ENCODE results near the gene ZKSCAN3.
"Not testable (repeated sequence)": the region's sequence is repeated elsewhere in the genome, so short reads cannot be mapped to it uniquely, and the experiment has no call there.

ZKSCAN3 gene

GRCh38 chr6:28377879-28378278 is 28.1 kb downstream of the ZKSCAN3 start:
- DNase-seq (ENCODE audit: low spot score) = no peak

- DNase-seq (ENCODE audit: low spot score) = no peak
Measured at GRCh38 chr6:28378644-28379043, 28.9 kb downstream of the ZKSCAN3 start.

GRCh38 chr6:28380381-28380780 is 30.6 kb downstream of the ZKSCAN3 start:
- no peak for DNase-seq (ENCODE audit: low spot score)

DNA sequence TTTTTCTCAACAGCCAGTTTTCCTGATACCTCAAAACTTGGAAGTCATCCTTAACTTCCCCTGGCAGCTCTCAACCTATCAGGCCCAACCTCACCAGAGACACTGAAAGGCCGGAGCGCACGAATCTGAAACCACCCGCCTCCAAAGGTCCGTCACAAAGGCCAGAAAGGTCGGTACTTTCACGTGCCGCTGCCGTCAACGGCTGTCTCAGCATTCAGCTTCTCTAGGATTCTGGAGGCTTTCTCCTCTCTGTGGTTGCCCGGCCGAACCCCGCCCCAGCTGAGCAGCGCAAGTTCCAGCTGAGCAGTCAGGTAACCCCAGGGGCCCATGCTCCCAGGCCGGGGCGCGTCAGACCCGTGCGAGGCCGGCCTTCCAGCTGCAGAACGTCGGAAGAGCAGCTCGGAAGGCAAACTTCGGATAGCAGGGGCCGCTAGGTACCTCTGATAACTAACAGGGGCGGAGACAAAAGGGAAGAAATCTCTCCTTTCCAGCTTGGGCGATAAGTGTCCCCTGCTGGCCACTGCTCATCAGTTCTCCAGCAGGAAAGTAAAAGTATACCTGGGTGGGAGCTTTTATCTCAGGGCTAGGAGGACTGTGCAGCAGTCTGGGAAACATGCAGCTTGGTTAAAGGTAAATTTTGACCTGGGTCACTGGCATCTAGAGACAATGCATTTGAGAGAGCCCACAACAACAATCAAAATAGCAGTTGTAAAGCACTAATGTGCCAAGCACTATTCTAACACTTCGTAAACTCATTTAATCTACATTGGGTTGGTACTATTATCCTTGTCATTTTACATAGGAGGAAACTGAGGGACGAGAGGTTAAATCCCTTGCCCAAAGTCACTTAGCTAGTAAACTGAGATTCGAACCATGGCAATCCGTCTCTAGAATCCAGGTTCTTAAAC is 33.7 kb downstream of the ZKSCAN3 start:
- DNase-seq (ENCODE audit: low spot score) = peak; percentile 45

DNA sequence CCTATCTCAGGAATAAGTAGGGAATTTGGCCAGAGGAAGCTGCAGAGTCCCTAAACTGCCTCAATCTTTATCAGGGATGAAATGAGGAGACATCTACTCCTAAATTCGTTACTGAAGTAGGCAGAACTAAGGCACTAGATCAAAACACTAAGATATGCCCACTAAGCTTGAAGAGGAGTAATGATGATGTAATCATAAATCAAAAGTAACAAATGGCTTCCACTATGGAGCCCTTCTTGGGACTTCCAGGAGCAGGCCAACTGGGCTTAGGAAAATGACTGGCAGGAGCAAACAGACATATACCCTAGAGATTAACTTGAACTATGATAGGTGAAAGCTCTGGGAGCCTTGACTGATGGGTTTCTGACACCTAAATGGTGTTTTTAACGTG is 34.4 kb downstream of the ZKSCAN3 start:
- DNase-seq (ENCODE audit: low spot score) = no peak

- no peak for DNase-seq (ENCODE audit: low spot score)
Measured at GRCh38 chr6:28390688-28391087, 40.9 kb downstream of the ZKSCAN3 start.

- DNase-seq (ENCODE audit: low spot score) = peak; percentile 7
Measured at GRCh38 chr6:28393912-28394662, 44.3 kb downstream of the ZKSCAN3 start.

GRCh38 chr6:28395918-28396317 is 46.2 kb downstream of the ZKSCAN3 start:
- no peak for DNase-seq (ENCODE audit: low spot score)

DNA sequence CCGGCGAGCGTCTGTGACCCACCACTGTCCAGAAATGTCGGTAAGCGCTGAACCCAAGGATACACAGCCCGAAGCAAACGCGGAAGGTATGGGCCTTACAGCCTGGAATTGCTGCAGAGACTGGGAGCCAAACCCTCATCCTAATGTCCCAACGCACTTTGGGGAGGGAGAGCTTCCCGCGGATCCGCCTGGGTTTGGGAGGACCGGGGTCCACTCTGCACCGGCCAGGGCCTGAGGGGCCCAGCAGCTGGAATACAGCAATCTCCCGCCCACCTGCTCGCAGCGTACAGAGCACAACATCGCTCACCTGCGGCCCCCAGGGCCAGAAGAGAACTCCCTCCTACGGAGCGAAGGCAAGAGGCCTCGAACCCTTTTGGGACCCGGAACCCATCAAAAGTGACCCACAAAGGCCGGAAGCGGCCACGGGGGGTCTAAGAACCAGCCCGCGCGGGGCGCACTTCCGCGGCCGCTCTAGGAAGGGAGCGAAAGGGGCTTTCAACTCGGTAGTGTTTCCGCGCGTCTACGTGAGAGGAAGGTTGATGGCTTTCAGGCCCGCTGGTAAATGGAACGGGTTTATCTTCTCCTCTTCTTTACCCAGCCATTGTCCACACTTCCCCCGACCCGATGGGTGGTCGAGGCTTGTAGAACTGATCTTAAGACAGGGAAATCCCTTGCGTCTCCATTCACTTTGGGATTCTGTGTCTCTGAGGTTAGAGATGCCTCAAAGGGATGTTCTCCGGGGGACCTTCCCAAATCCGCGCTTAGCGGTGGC is 49.8 kb downstream of the ZKSCAN3 start, which contains the start of gene ZSCAN12:
TSS of gene ZSCAN12 (minus strand) at position 398 of the 772 bp plus-strand sequence. CDS start 1,342 bp downstream, outside the sequence.
- peak; percentile 44 for DNase-seq (ENCODE audit: low spot score)

DNA sequence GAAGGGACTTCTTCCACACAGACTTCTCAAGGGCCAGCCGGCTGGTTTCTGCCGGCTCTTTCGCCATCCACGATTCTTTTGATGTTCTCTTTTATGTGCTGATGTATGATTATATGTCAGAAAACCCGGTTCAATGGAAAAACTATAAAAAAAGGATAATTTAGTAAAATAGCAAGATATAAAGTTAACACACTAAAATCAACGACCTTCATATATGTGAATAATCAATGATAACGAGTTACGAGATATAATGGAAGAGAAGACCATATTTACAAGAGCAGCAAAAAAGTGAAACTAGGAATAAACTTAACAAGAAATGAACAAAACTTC is 50.3 kb downstream of the ZKSCAN3 start:
- no peak for DNase-seq (ENCODE audit: low spot score)

- no peak for DNase-seq (ENCODE audit: low spot score)
Measured at GRCh38 chr6:28401172-28401571, 51.4 kb downstream of the ZKSCAN3 start.

DNA sequence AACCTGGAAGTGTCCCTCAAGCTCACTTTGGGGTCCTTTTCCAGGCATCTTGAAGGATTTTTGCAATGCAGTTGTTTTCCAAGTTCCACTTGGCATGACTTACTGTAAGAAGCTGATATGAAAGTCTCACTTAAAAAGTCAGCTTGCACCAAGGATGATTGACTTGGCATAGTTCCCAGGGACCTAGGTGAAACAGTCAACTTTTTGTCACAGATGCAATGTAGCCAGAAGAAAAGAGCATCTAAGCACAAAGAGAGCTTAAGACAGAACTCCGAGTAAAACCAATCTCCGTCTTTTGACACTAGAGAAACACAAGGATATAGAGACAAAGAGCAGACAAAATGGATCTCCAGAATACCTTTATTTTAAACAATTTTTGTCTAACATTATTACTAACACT is 52.5 kb downstream of the ZKSCAN3 start:
- no peak for DNase-seq (ENCODE audit: low spot score)

DNA sequence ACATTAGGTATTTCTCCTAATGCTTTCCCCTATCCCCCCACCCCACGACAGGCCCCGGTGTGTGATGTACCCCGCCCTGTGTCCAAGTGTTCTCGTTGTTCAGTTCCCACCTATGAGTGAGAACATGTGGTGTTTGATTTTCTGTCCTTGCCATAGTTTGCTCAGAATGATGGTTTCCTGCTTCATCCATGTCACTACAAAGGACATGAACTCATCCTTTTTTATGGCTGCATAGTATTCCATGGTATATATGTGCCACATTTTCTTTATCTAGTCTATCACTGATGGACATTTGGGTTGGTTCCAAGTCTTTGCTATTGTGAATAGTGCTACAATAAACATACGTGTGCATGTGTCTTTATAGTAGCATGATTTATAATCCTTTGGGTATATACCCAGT is 54.2 kb downstream of the ZKSCAN3 start:
- not testable (repeated sequence) for DNase-seq (ENCODE audit: low spot score)

GRCh38 chr6:28407401-28407800 is 57.7 kb downstream of the ZKSCAN3 start:
- no peak for DNase-seq (ENCODE audit: low spot score)

GRCh38 chr6:28408076-28408802 is 58.5 kb downstream of the ZKSCAN3 start:
- DNase-seq (ENCODE audit: low spot score) = no peak

DNA sequence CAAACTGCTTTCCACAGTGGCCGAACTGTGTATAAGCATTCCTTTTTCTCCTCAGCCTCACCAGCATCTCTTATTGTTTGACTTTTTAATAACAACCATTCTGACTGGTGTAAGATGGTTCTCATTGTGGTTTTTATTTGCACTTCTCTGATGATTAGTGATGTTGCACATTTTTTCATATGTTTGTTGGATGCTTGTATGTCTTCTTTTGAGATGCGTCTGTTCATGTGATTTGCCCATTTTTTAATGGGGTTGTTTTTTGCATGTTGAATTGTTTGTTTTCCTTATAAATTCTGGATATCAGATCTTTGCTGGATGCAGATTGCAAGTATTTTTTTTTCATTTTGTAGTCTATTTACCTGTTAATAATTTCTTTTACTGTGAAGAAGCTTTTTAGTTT is 61.0 kb downstream of the ZKSCAN3 start:
- no peak for DNase-seq (ENCODE audit: low spot score)

GRCh38 chr6:28413681-28414080 is 63.9 kb downstream of the ZKSCAN3 start:
- DNase-seq (ENCODE audit: low spot score) = no peak

Measured in HuH-7 (cell line).